Measurements from ENCODE around the gene ZNF480.

GRCh38 chr19:52248241-52248640 is 48.7 kb upstream of the ZNF480 start:
- TF ChIP-seq POU5F1 (IDR thresholded peaks at IDR 0.05; ENCODE audit: low read depth, low read length) (no peak), ATF2 (IDR thresholded peaks at IDR 0.05; ENCODE audit: low read length) (no peak), EZH2 (IDR thresholded peaks at IDR 0.05; ENCODE audit: low read depth, low read length, severe bottlenecking) (no peak), CTCF (IDR thresholded peaks at IDR 0.05; ENCODE audit: control extremely low read depth in 1 of 3, insufficient read depth in 1 of 3, low read depth in 1 of 3, low read length in 3 of 3) (peak; percentile 7 to 63 (median 59)), SUZ12 (IDR thresholded peaks at IDR 0.05; ENCODE audit: low read length) (no peak), ASH2L (IDR thresholded peaks at IDR 0.05; ENCODE audit: low read length) (no peak), SRF (IDR thresholded peaks at IDR 0.05; ENCODE audit: low read depth, low read length) (no peak), KDM4A (IDR thresholded peaks at IDR 0.05; ENCODE audit: low read depth, low read length, severe bottlenecking) (no peak), TAF1 (IDR thresholded peaks at IDR 0.05; ENCODE audit: low read depth, low read length) (no peak), CEBPB (IDR thresholded peaks at IDR 0.05; ENCODE audit: low read depth, low read length) (no peak), TEAD4 (IDR thresholded peaks at IDR 0.05; ENCODE audit: low read depth, low read length) (no peak), RAD21 (IDR thresholded peaks at IDR 0.05 in 1 of 2, conservative IDR thresholded peaks at IDR 0.05 in 1 of 2; ENCODE audit: low read depth in 2 of 2, low read length in 2 of 2) (peak; percentile 77 to 84), SP2 (IDR thresholded peaks at IDR 0.05; ENCODE audit: low read length) (no peak)

Measured in H1 (cell line).